IPS-NIHi11 (cell line): ENCODE data around the gene SCN2B.

Experiments used
- DNase-seq: peaks from one replicate; pipeline ENCODE4 v3.0.0; 2012; ENCODE audit warnings: mixed read lengths, low spot score

The SCN2B gene

DNA sequence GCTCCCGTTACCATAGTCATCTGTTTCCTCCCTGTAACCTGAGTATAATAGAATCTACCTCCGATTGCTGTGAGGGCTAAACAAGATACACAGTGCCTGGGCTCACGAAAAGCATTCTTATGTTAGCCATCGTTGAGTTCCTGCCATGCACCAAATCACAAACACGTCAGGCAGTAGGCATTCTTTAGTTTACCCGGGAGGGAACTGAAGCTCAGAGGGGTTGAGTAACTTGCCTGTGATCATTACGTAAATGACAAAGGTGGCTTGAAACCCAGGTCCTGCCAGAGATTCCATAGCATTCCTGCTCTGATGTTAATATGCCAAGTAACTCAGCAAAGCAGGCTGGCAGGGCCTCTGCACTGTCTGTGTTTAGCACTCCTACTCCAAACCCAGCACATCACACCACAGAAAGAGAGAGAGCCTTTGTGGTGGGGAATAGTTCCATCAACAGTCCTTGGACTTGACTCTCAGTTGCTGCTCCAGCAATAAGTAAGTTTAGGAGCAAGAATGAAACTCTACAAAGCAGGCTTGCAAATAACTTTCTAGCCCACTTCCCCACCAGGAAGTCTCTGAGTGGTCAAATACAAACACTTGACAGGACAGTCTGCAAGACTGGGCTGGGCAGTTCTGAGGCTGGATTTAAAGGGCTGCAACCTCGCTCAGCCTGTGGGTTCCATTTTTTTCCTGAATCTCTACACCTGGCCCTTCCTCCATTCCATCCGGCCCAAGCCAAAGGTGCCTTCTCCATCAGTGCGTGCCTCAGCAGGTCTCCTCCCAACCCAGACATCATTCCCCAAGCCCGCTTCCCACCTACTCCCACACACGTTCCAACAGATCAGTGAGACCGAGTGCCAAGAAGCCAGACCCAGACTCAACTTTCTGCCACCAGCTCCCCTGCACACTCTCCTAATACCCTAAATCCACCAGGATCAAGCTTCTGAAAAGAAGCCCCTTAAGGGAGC is 1.1 kb downstream of the SCN2B start:
- no peak for DNase-seq

DNA sequence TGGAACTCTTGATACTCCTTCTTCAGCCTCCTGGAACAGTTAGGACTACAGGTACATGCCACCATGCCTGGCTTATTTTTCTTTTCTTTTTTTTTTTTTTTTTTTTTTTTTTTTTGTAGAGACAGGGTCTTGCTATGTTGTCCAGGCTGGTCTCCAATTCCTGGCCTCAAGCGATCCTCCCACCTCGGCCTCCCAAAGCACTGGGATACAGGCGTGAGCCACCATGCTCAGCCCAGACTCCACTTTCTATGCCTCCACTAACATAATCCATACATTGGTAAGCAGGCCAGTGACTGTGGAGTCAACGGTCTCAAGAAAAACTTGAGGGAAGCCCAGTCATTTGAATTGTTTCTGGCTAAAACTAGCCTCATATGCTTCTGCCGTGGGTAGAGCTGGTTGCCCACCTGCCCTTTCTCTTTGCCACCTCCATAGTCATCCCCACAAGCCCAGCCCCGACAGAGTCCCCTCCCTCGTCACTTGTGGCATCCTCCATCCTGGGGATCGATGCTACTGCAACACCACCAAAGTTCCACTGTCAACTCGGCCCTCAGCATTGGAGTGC is 2.4 kb downstream of the SCN2B start:
- DNase-seq = no peak

DNA sequence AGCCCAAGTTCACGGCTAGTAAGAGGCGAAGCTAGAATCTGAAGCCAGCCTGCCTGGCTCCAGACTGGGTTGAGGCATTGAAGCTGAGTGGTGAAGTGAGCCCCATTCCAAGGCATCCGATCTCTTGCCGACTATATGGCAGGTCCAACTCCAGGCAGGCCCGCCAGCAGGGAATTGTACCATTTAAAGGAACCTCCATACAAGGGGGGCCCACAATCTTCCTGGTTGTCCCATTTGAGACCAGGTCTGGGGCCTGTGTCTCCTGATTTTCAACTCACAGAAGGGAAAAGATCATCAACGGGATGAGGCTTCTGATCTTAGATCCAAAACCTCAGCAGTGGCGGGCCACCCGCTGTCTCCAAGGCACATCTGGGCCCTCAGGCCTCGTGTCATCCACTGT is 4.1 kb downstream of the SCN2B start:
- DNase-seq = no peak

DNA sequence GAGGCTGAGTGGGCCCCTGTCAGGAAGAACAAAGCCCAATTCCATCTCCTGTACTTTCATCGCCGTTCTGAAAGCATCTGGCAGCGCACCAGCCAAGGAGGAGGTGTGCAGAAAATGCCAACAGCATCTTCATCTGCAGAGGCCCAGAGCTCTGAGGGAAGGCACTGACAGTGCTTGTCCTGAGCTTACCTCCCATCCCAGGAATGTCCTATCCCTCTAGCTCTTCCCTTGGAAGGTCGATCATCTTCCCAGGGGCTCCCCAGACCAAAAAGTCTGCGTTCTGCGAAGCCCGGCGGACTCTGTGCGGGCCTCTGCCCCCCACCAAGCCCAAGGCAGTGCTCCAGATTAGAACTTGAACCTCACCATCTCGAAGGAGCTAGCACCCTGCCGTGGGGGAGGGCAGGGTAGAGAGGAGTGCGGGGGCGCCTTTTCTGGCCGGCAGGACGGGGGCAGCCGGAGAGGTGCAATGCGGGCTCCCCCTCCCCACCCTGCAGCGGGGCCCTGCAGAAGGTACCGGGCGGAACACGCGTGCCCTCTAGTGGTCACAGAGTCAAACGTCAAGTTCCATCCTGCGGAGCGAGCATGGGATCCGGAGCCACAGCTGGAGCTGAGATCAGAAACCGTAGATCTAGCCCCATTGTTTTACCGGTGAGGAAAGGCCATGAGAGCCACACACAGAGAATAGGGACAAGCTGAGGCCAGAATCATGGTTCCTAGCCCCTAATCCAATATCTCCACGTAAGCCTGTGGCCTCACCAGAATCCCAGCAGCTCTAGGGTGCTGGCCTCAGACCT is 5.0 kb downstream of the SCN2B start:
- peak; percentile 92 for DNase-seq

DNA sequence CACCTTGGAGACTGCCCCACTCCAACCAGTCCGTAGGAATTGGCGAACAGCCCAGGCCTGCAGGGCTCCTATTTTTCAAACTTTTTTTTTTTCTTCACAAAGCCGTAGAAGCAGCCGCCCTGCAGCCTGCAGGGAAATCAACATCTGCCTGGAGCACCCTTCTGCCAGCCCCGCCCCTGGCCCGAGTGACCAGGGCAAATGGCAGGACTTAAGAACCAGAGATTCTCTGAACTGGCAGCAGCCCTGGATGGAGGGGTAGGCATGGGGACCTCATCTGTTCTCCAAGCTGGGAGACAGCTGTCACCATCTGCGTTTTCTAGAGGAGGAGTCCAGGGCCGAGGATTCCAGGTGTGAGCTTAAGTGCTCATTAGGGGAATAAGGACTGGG is 5.6 kb downstream of the SCN2B start:
- no peak for DNase-seq

DNA sequence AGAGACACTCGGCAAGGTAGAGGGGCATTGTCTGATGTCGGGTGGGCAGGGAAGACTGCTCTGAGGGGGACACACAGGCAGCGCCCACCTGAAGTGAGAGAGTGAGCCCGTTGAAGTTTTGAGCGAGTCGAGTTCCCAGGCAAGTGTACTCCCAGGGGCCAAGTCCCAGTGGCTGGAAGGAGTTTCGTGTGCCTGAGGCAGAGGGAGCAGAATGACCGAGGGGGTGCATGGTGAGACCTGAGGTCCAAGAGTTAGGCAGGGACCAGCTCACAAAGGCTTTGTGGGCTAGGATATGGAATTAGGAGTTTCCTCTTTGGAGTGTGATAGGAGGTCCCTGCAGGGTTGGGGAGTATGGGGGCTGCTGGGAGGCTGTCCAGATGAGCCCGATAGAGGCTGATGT is 6.2 kb downstream of the SCN2B start:
- no peak for DNase-seq

DNA sequence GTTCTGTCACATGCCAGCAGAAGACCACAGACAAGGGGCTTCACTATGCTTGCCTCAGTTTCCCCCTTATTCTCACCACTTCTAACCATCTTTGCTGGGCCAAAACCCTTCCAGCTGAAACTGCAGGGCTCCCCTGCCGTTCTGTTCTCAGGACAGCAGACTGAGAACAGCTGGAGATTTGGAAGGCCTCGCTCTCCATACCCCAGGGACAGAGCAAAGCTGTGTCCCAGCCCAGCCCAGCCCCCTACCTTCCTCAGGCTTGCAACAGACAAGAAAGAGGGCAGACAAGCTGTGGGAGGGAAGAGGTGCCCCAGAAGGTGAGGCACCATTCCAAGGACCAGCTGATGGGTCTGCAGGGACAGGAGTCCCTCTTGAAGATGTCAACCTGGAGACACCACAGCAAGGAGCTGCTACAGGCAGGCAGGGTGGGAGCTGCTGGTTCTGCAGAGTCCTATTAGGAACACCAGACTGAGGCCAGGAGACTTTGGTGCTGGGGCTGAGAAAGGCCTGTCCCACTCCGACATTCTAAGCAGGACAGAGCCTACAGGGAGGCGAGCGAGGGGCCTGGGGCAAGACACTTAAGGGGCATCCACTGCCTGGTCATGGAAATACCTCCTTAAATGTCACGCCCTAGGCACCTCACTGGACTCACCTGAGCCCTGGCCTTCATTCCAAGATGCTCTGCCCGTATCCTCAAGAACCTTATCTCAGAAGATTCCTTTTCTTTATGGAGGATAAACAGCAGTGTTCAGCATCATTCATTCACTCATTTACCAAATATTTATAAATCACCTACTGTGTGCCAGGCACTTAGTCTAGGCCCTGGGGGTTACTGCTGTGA is 6.9 kb downstream of the SCN2B start:
- no peak for DNase-seq

DNA sequence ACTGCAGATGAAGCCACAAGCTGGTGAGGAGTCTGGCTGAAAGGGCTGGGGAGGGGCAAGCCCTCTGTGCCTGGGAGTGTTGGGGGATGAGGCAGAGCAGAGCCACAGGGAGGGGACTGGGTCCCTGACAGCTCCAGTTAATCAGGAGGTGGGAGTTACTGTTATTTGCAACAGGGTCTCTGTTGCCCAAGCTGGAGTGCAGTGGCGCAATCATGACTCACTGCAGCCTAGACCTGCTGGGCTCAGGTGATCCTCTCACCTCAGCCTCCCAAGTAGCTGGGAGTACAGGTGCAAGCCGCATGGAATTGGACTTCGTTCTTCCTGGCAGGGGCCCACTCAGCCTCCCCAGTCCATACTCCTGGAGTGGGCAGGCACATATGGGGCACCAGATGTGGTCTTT is 7.7 kb downstream of the SCN2B start:
- DNase-seq = no peak

DNA sequence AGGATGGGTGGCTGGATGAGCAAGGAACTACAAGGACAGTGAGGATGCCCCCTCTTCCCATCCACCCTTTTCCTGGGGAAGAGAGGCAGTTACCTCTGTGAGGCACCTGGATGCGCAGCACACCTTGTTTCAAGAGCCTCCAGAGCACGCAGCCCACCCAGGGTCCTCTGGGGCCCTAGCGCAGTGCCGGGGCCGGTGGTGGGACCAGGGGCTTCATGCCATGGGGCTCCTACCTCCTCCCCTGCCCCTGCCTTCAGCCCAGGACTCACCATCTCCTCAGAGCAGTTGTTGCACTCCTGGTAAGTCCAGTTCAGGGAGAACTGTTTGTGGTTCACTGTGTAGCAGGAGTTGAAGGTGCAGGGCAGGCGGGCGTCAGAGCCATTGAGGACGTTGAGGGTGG is 8.1 kb downstream of the SCN2B start:
- no peak for DNase-seq

DNA sequence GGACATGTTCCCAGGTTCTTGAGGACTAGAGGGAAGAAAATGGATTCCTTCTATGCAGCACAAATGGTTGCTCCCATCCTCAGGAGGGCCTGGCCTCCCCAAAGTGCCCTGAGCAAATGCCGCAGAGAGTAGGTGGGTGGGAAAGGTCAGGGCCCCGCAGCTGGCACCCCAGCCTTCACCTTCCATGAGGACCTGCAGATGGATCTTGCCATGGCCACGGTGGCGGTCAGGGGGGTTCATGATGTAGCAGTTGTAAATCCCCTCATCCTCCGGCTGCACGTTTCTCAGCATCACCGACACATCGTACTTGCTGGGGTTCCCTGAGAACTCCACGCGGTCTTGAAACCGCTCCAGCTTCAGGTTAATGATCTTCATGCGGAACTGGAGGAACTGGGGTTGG is 8.5 kb downstream of the SCN2B start:
- no peak for DNase-seq

DNA sequence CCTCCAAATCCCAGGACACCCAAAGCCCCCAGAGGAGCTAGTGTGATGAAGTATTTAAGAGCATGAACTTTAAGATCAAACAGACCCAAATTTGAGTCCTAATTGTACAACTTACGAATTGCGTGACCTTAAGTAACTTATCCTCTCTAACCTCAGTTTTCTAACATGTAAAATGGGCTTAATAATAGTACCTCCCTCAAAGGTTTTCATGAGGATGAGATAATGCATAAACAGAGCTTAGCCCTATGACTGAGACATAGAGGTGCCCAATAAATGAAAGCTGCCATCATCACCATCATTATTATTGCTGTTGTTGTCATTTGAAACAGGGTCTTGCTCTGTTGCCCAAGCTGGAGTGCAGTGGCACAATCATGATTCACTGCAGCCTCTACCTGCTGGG is 9.2 kb downstream of the SCN2B start:
- no peak for DNase-seq

DNA sequence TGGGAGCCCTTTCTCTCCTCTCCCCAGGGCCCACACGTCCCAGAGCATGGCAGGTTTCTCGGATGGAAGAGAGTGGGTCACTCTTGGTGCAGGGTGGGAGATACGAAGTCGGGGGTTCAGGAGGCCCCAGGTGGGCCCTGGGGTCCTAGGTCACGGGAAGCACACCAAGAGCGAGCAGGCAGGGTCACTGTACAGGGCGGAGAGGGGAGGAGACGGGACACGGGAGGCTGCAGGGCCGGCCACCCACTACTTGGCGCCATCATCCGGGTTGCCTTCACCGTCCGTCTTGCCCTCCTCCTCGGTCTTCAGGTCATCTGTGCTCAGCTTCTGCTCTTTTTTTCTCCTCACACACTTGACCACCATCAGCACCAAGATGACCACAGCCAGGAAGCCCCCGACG is 9.8 kb downstream of the SCN2B start:
- DNase-seq = no peak

DNA sequence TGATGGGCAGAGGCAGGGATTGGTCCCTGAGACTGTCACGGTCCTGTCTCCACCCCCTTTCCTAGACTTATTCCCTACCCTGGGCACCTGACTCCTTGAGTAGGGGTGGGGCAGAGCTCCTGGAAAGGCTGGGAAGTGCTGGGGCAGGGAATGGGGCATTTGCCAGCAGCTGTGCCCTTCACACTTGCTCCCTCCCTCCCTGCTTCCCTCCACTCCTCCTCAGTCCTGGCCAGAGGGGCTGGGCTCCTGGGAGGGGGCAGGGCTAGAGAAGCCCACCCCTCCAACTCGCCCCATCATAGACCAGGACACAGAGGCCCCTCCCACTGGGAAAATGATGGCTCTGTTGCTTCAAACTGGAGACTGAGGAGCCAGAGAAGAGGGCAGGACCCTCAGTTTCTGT is 11.6 kb downstream of the SCN2B start:
- no peak for DNase-seq

DNA sequence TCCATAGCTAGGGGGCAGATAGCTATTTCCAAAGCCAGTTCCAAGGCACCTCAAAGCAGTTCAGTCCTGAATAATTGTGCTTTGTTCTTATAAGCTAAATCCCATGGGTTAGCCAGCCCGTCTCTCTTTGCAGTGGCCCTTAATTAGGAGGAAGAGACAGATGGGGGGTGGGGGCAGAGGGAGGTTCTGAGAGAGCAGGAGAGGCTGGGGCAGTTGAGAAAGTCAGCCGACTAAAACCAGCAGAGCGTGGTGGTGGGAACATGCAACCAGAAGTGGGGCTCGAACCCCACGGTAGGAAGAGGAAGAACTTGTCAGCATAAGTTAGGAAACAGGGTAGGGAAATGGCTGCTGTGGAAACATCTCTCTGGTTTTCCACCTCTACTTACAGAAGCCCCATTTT is 12.9 kb downstream of the SCN2B start:
- no peak for DNase-seq

DNA sequence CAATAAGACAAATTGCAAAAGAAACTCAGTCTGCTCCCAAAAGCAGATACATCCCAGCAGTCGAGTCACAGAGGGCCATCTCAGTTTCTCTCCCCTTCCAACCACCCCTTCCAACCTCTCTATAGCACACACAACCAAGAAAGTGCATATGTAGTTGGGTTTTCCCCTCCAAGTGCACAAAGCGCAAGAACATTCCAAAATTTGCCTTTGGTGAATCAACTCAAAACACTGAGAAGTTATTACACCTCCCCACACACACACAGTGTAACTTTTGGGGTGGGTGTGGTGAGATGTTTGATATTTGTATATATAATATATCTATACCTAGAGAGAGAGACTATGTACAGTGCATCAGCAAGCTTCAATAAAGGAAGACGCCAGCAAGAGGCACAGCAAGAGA is 13.6 kb downstream of the SCN2B start:
- no peak for DNase-seq

DNA sequence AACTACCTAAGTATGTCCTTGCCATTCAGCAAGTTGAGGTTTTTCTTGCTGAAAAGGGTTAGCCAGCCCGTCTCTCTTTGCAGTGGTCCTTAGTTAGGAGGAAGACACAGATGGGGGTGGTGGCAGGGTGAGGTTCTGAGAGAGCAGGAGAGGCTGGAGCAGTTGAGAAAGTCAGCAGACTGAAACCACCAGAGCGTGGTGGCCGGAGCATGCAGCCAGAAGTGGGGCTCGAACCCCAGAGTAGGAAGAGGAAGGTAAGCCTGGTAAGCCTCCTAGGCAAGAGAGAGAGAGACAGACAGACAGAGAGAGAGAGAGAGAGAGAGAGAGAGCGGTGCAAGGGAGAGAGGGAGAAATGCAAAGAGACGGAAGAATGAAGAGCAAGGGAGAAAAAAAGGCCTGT is 14.7 kb downstream of the SCN2B start:
- no peak for DNase-seq

DNA sequence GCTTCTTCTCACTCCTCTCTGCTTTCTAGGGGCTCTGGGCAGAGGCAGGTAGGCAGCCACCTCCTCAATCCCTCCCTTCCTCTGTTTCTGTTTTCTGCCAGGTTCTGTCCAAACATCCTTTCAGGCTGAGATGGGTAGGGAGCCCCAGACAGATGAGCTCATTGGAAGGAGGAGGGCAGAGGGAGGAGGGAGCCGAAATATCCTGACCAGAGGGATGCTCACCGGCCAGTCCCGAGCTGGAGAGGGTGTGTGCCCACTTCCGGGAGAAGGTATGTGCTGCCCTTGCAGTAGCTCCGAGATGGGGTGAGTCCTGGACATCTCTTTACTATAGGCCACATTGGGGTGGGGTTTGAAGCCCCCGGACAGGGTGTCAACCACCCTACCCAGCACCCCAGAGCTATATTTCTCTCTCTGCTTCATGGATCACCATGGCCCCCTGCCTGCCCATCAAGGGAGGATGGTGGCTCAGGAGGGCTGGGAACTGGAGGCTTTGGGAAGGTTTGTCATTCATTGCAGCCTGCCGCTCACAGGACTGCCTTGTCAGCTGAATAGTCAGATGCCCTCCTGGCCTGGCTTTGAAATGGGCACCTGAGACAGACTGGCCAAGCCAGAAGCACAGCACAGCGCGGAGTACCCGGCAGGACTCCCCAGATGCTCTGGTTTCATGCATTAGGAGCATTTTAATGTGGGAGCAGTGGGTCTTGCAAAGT is 19.1 kb downstream of the SCN2B start:
- DNase-seq = no peak

DNA sequence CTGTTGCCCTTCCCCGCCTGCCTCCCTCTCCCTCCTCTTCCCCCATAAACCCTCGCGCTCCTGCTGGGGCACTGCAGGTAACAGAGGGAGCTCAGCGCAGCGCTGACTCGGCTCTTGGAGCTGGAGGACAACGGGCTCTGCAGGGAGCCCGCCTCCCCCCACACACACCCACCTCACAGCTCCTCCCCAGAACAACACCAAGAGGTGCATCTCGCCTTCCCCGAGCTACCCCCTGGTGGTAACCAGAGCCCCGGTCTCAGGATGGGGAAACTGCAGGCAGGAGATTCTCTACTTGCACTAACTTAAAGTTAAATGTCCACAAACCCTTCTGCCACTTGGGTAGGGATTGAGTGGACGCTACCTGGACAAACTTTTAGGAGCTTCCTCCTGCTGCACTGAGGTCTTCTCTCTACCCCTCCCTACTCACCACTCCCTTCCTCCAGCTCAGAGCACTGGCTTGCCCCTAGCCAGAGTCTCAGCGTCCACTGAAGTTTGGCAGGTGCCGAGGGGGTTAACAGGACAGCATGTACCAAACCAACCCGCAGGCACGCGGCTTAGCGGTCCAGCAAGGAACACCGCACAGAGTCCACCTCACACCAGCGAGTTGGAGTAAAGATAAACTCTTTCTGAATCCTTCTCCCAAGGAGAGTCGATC is 19.8 kb downstream of the SCN2B start:
- DNase-seq = peak; percentile 57

DNA sequence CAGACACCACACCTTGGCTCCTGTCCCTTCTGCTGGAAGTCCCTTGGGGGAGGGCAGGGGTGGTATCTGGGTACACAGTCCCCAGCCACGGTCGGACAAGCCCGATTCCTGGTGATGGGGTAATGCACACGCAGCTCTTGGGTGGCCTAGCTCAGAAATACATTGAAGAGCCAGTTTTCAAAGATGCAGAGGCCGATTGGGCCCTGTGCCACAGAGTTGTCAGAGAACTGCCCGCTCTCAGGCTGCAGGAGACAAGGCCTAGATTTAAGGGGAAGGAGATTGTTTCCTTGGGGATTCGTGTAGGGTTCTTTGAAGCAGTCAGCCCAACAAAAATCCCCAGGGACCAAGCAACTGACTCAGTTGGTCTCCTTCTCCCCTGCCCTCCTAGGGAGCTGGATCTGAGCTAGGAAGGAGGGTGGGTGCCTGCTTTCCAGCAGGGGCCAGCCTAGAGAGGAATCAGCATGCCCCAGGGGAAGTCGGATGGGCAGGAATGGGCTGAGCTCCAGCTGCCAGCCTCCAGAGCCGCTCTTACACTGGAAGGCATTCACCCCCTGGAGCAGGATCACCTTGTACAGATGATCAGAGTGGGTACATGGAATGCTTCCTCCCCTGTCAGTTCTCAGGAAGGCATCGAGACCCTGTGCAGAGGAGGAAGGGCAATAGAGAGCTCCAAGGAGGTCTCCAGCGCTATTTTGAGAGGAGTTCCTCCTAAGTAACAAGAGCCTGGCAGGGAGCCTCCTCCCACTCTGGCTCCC is 20.5 kb downstream of the SCN2B start:
- no peak for DNase-seq

DNA sequence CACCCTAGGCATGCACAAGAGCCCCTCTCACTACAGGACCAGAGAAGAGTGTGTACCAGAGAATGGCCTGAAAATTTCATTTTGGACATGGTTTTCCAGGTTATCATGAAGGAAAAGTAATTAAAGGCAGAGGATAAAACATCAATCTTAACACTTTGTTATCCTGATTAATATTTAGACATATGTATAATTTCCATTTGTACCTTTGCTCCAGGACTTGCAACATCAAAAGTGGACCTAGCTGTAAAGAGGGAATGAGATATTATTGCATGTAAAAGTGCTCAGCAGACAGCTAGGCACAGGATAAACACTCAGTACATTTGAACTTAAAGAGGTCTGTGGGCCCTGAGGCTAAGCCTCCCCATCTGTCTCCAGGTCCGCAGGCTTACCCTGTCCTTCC is 21.8 kb downstream of the SCN2B start:
- DNase-seq = no peak
